ENCODE data around the gene GADD45B. TPM values are rescaled to one million over a fixed set of nuclear protein-coding genes. Genes with fewer than 3 reads are reported as not detected.

Gene GADD45B
- total RNA-seq, 6 experiments from 2014 or later, result 39.0 to 176 (median 127) TPM

- no peak overlapping the region for H3K27ac ChIP-seq
- 70% methylated on average over 11 of the region's 45 CpGs for WGBS (ENCODE audit: insufficient coverage, low coverage, low lambda C conversion rate, missing lambda C conversion rate)
- H3K4me1 ChIP-seq, result peaks cover 0 to 7% (median 0%) of the 10 kb centered on the region in 4 donors
- ATAC-seq (peak; percentile 63 to 86 (median 79)), DNase-seq (peak in 1 of 3 donors; percentile 59)
- H3K4me3 ChIP-seq, result peak overlapping the region in 1 of 3 donors; percentile 26
- TF ChIP-seq CTCF (IDR thresholded peaks at IDR 0.05), result no peak
- peak; percentile 40 for TF ChIP-seq POLR2A (IDR thresholded peaks at IDR 0.05)
- intact Hi-C loops (cut with DNase I), result no loop called here
- no peaks in the 10 kb centered on the region for H3K9me3 ChIP-seq
- no peaks in the 10 kb centered on the region for H3K27me3 ChIP-seq
- no peaks in the 10 kb centered on the region for H3K36me3 ChIP-seq
These were observed 49.2 kb downstream of the GADD45B start for GRCh38 chr19:2524840-2525723.

GRCh38 chr19:2527171-2527570 lies 51.2 kb downstream of the GADD45B start:
- Histone ChIP-seq H3K27me3 (no peaks in the 10 kb centered on the region), H3K4me1 (peaks cover 0 to 7% (median 0%) of the 10 kb centered on the region in 4 donors), H3K36me3 (no peaks in the 10 kb centered on the region), H3K27ac (no peak overlapping the region), H3K4me3 (no peak overlapping the region), H3K9me3 (no peaks in the 10 kb centered on the region)
- ATAC-seq, result no peak
- WGBS (ENCODE audit: insufficient coverage, low coverage, low lambda C conversion rate, missing lambda C conversion rate), result 89% methylated on average over 7 of the region's 14 CpGs
- TF ChIP-seq POLR2A (IDR thresholded peaks at IDR 0.05) (no peak), CTCF (IDR thresholded peaks at IDR 0.05) (no peak)
- no peak for DNase-seq
- intact Hi-C loops (cut with DNase I), result no loop called here

GRCh38 chr19:2527686-2528085 lies 51.8 kb downstream of the GADD45B start:
- Histone ChIP-seq H3K9me3 (no peaks in the 10 kb centered on the region), H3K4me1 (peaks cover 0 to 7% (median 0%) of the 10 kb centered on the region in 4 donors), H3K4me3 (no peak overlapping the region), H3K27ac (no peak overlapping the region), H3K36me3 (no peaks in the 10 kb centered on the region), H3K27me3 (no peaks in the 10 kb centered on the region)
- TF ChIP-seq POLR2A (IDR thresholded peaks at IDR 0.05) (no peak), CTCF (IDR thresholded peaks at IDR 0.05) (no peak)
- 100% methylated on average over 2 of the region's 4 CpGs for WGBS (ENCODE audit: insufficient coverage, low coverage, low lambda C conversion rate, missing lambda C conversion rate)
- intact Hi-C loops (cut with DNase I), result no loop called here
- ATAC-seq (no peak), DNase-seq (no peak)

Small RNA genes lying within 50 kb of the gene (microRNA-seq; reads per million reads assigned to microRNA genes)
- 0 reads per million in 2 donors for gene MIR7108

Small RNA genes lying within 50 kb of the gene (small RNA-seq; reads per million reads assigned to genes)
- 0 reads per million in 2 experiments for gene RNU6-993P

Other genes with a start within 250 kb of the GADD45B start
- 10 to 100 TPM; 24.4 to 49.3 (median 28.6) TPM for gene PLEKHJ1, start 239.8 kb upstream of the GADD45B start, total RNA-seq
- 10 to 100 TPM; 14.0 to 22.1 (median 19.1) TPM for gene SF3A2, start 239.3 kb upstream of the GADD45B start, total RNA-seq
- gene AMH, start 226.8 kb upstream of the GADD45B start, total RNA-seq, result 1 to 10 TPM in 1 of 6 experiments, under 1 TPM in 5; 0.24 to 1.2 (median 0.59) TPM
- under 1 TPM in 3 of 6 experiments, not detected in 3; 0.28 to 0.81 (median 0.42) TPM for gene JSRP1, start 219.7 kb upstream of the GADD45B start, total RNA-seq
- gene PEAK3, start 194.0 kb upstream of the GADD45B start, total RNA-seq, result under 1 TPM; 0.07 to 0.49 (median 0.36) TPM
- gene LINGO3, start 168.0 kb upstream of the GADD45B start, total RNA-seq, result not detected
- gene LSM7, start 147.5 kb upstream of the GADD45B start, total RNA-seq, result 10 to 100 TPM; 22.4 to 64.2 (median 28.2) TPM
- 10 to 100 TPM; 11.8 to 39.8 (median 26.5) TPM for gene SPPL2B, start 147.4 kb upstream of the GADD45B start, total RNA-seq
- 1 to 10 TPM in 3 of 6 experiments, under 1 TPM in 3; 0.12 to 6.7 (median 2.9) TPM for gene TMPRSS9, start 115.9 kb upstream of the GADD45B start, total RNA-seq
- 10 to 100 TPM; 35.5 to 59.8 (median 51.1) TPM for gene TIMM13, start 48.5 kb upstream of the GADD45B start, total RNA-seq
- gene LMNB2, start 19.2 kb upstream of the GADD45B start, total RNA-seq, result 10 to 100 TPM in 1 of 6 experiments, 1 to 10 TPM in 5; 4.6 to 11.6 (median 7.1) TPM
- 1 to 10 TPM; 1.3 to 3.7 (median 2.3) TPM for gene GNG7, start 226.6 kb downstream of the GADD45B start, total RNA-seq
- 1 to 10 TPM in 1 of 6 experiments, under 1 TPM in 1, not detected in 4; 0.19 to 1.6 TPM for gene DIRAS1, start 245.2 kb downstream of the GADD45B start, total RNA-seq